HCT116 (cell line): Measurements from ENCODE around the gene SRF. TPM values are rescaled to one million over a fixed set of nuclear protein-coding genes. Genes with fewer than 3 reads are reported as not detected.

ENCODE experiments used
- ATAC-seq: fragments of 200-7000 bp; cut with Tn5 transposase; 2 replicates; pipeline ENCODE4 v1.9.1; 2020; ENCODE audit warnings: mild to moderate bottlenecking, moderate library complexity
- BruUV-seq: library from RNA; stranded (reverse); fragments of 400-500 nt; replicated peaks from 2 replicates; lab custom pipeline; 2021; lab: Mats Ljungman, UMichigan
- CTCF ChIA-PET: fragments of 300-600 bp; sonication (Branson Sonifier 250); formaldehyde crosslinking; loops from one replicate; lab custom pipeline; 2021; ENCODE audit warnings: antibody characterized with exemption; lab: Charles Lee
- POLR2A ChIA-PET: fragments of 300-600, 350-600 bp; sonication (Branson Sonifier 250); formaldehyde crosslinking; loops from one replicate; lab custom pipeline; 2021; ENCODE audit warnings: antibody characterized with exemption; lab: Charles Lee
- RAD21 ChIA-PET, 2 experiments: fragments of 300-600 bp; sonication (Branson Sonifier 250); formaldehyde crosslinking; loops; one replicate each; lab custom pipeline; 2023; ENCODE audit warnings: low total read pairs in 2 of 2; ENCODE audit not compliant: uncharacterized antibody in 2 of 2, unreplicated experiment in 2 of 2, low non-redundant PET in 1 of 2; lab: Charles Lee
- DNase-seq: peaks from one replicate; pipeline ENCODE4 v3.0.0-alpha.2; 2010; ENCODE audit warnings: low read depth, low spot score
- H2AFZ ChIP-seq: fragments of 200-600 bp; shearing (Covaris generic), sonication (generic); 2 replicates; pipeline ENCODE4 v1.6.1; 2017; ENCODE audit warnings: low read depth, mixed run types, mixed read lengths, antibody characterized with exemption, low read length; ENCODE audit not compliant: poor library complexity, severe bottlenecking
- H3K27ac ChIP-seq: 2 replicates; pipeline ENCODE4 v1.5.1; 2012; ENCODE audit warnings: low read depth, low read length
- H3K27me3 ChIP-seq: fragments of 200-600 bp; sonication (generic); 2 replicates; pipeline ENCODE4 v1.6.1; 2016; ENCODE audit warnings: mixed run types, low read length, mixed read lengths; ENCODE audit not compliant: insufficient read depth
- H3K36me3 ChIP-seq, 2 experiments: fragments of 200-500 bp in 1 of 2; fragments of 200-600 bp in 1 of 2; sonication (Bioruptor generic) in 1 of 2; sonication (generic) in 1 of 2; 2 replicates each; pipeline versions ENCODE4 v1.5.1 to v1.6.1; 2014 to 2016; ENCODE audit warnings: low read length in 2 of 2, inconsistent platforms in 1 of 2, mixed read lengths in 1 of 2, mixed run types in 1 of 2; ENCODE audit not compliant: insufficient read depth in 2 of 2, control insufficient read depth in 1 of 2
- H3K4me1 ChIP-seq, 2 experiments: fragments of 200-600 bp in 1 of 2; sonication (generic) in 1 of 2; 2 replicates each; pipeline versions ENCODE4 v1.5.1 to v1.6.1; 2012 to 2017; ENCODE audit warnings: low read length in 2 of 2, inconsistent platforms in 1 of 2, mild to moderate bottlenecking in 1 of 2, mixed read lengths in 1 of 2, mixed run types in 1 of 2, moderate library complexity in 1 of 2; ENCODE audit not compliant: insufficient read depth in 2 of 2, control insufficient read depth in 1 of 2
- H3K4me2 ChIP-seq: fragments of 200-600 bp; sonication (generic); 2 replicates; pipeline ENCODE4 v1.6.1; 2017; ENCODE audit warnings: mixed run types, low read length, mixed read lengths
- H3K4me3 ChIP-seq, 2 experiments: fragments of 200-600 bp in 1 of 2; sonication (generic) in 1 of 2; replicated peaks in 1 of 2; 2 replicates each; pipeline ENCODE4 v1.5.1; 2011 to 2016; ENCODE audit warnings: low read length in 2 of 2, control low read depth in 1 of 2, low read depth in 1 of 2, mild to moderate bottlenecking in 1 of 2, mixed read lengths in 1 of 2, mixed run types in 1 of 2
- H3K79me2 ChIP-seq: fragments of 200-600 bp; sonication (generic); 2 replicates; pipeline ENCODE4 v1.6.1; 2017; ENCODE audit warnings: mild to moderate bottlenecking, mixed run types, low read length, moderate library complexity, mixed read lengths; ENCODE audit not compliant: insufficient read depth
- H3K9ac ChIP-seq: fragments of 200-600 bp; sonication (generic); 2 replicates; pipeline ENCODE4 v1.6.1; 2016; ENCODE audit warnings: low read length, mixed read lengths
- H3K9me2 ChIP-seq: fragments of 200-600 bp; sonication (generic), shearing (Covaris generic); 2 replicates; pipeline ENCODE4 v1.6.1; 2017; ENCODE audit warnings: mixed run types, mild to moderate bottlenecking, moderate library complexity; ENCODE audit not compliant: insufficient read depth
- H3K9me3 ChIP-seq, 2 experiments: fragments of 200-500 bp in 1 of 2; fragments of 200-600 bp in 1 of 2; sonication (Bioruptor generic) in 1 of 2; sonication (generic) in 1 of 2; 2 replicates each; pipeline ENCODE4 v1.6.1; 2014 to 2017; ENCODE audit warnings: low read length in 2 of 2, mixed read lengths in 2 of 2, inconsistent platforms in 1 of 2, low read depth in 1 of 2, mild to moderate bottlenecking in 1 of 2, mixed run types in 1 of 2, moderate library complexity in 1 of 2; ENCODE audit not compliant: control insufficient read depth in 1 of 2, insufficient read depth in 1 of 2
- H4K20me1 ChIP-seq: fragments of 200-600 bp; sonication (generic), shearing (Covaris generic); 2 replicates; pipeline ENCODE4 v1.6.1; 2017; ENCODE audit warnings: mixed run types, mild to moderate bottlenecking, moderate library complexity; ENCODE audit not compliant: insufficient read depth
- CBX3 ChIP-seq: IDR thresholded peaks from 2 replicates; pipeline ENCODE4 v1.6.1; 2012; ENCODE audit warnings: low read depth
- CEBPB ChIP-seq: IDR thresholded peaks from 2 replicates; pipeline ENCODE4 v1.6.1; 2012; ENCODE audit warnings: low read depth
- CTCF ChIP-seq, 3 experiments: fragments of 200-600 bp in 1 of 3; sonication (generic) in 1 of 3; IDR thresholded peaks in 2 of 3; conservative IDR thresholded peaks in 1 of 3; 2 replicates each; pipeline ENCODE4 v1.5.1; 2012 to 2017; ENCODE audit warnings: low read depth in 2 of 3, low read length in 2 of 3, antibody characterized with exemption in 1 of 3, borderline replicate concordance in 1 of 3, control low read depth in 1 of 3, mild to moderate bottlenecking in 1 of 3, mixed read lengths in 1 of 3, mixed run types in 1 of 3, moderate library complexity in 1 of 3; ENCODE audit not compliant: insufficient read depth in 1 of 3
- EGR1 ChIP-seq: IDR thresholded peaks from 2 replicates; pipeline ENCODE4 v1.6.1; 2012; ENCODE audit warnings: low read depth
- ELF1 ChIP-seq: IDR thresholded peaks from 2 replicates; pipeline ENCODE4 v1.6.1; 2012; ENCODE audit warnings: low read depth, borderline replicate concordance
- FOSL1 ChIP-seq: IDR thresholded peaks from 2 replicates; pipeline ENCODE4 v1.6.1; 2012; ENCODE audit warnings: low read depth
- JUND ChIP-seq: IDR thresholded peaks from 2 replicates; pipeline ENCODE4 v1.6.1; 2012
- MAX ChIP-seq: IDR thresholded peaks from 2 replicates; pipeline ENCODE4 v1.6.1; 2012
- POLR2AphosphoS5 ChIP-seq: IDR thresholded peaks from 2 replicates; pipeline ENCODE4 v1.6.1; 2011; ENCODE audit warnings: mild to moderate bottlenecking, low read depth, low read length, moderate library complexity
- REST ChIP-seq: IDR thresholded peaks from 2 replicates; pipeline ENCODE4 v1.6.1; 2012; ENCODE audit warnings: low read depth
- SIN3A ChIP-seq: IDR thresholded peaks from 2 replicates; pipeline ENCODE4 v1.6.1; 2012; ENCODE audit warnings: low read depth
- SRF ChIP-seq: IDR thresholded peaks from 2 replicates; pipeline ENCODE4 v1.6.1; 2012; ENCODE audit warnings: low read depth
- TCF7L2 ChIP-seq: IDR thresholded peaks from 2 replicates; pipeline ENCODE4 v1.7.0; 2011; ENCODE audit warnings: borderline replicate concordance, inconsistent platforms; ENCODE audit not compliant: insufficient read depth, insufficient read length; ENCODE audit errors: extremely low read depth
- ZNF274 ChIP-seq: fragments of 200-500 bp; sonication (Bioruptor generic); IDR thresholded peaks from 2 replicates; pipeline ENCODE4 v1.6.1; 2014; ENCODE audit warnings: mild to moderate bottlenecking, low read depth, low read length, inconsistent platforms
- intact Hi-C: fragments of 100-400 bp; cut with micrococcal nuclease; formaldehyde crosslinking; loops from 2 replicates; pipeline ENCODE4 v1.10.0; 2022
- total RNA-seq: library from RNA; stranded (reverse); gene quantifications from one replicate; pipeline ENCODE4 v1.2.1, GENCODE V29; 2021; ENCODE audit not compliant: unreplicated experiment

Gene SRF
- total RNA-seq, 1 experiment from 2014 or later = 28.1 TPM

- no peak for TF ChIP-seq REST
- TF ChIP-seq ZNF274 = no peak
Observed at GRCh38 chr6:43178951-43179830, 8.1 kb downstream of the SRF start (continued).

GRCh38 chr6:43180058-43180457 is 9.0 kb downstream of the SRF start:
- CTCF ChIA-PET = no interaction called here
- peaks cover 3 to 30% of the 10 kb centered on the region in 2 experiments for H3K4me1 ChIP-seq
- H3K9ac ChIP-seq = no peak overlapping the region
- peaks cover 20% of the 10 kb centered on the region for H3K79me2 ChIP-seq
- ATAC-seq = no peak
- H4K20me1 ChIP-seq = no peaks in the 10 kb centered on the region
- peaks cover 19 to 32% of the 10 kb centered on the region in 2 experiments for H3K36me3 ChIP-seq
- intact Hi-C loops = no loop called here
- DNase-seq = no peak
- RAD21 ChIA-PET = interaction anchor here in 1 of 2 experiments (0.7 kb wide), 1 partner anchor 53 kb away, joined by 5 read pairs; no protein-coding TSS in a partner anchor
- no peaks in the 10 kb centered on the region for H3K9me2 ChIP-seq
- no peak overlapping the region for H3K27ac ChIP-seq
- no peak overlapping the region for H3K4me3 ChIP-seq
- BruUV-seq = no TSS peak
- H3K4me2 ChIP-seq = no peak overlapping the region
- no peaks in the 10 kb centered on the region for H3K27me3 ChIP-seq
- no peaks in the 10 kb centered on the region for H3K9me3 ChIP-seq
- POLR2A ChIA-PET = no interaction called here
- no peak overlapping the region for H2AFZ ChIP-seq
- TF ChIP-seq SIN3A (no peak), MAX (no peak), CTCF (IDR thresholded peaks at IDR 0.05 in 2 of 3, conservative IDR thresholded peaks at IDR 0.05 in 1 of 3; ENCODE audit: borderline replicate concordance in 1 of 3, insufficient read depth in 1 of 3, low read depth in 2 of 3, low read length in 2 of 3) (no peak), ELF1 (no peak), POLR2AphosphoS5 (no peak), REST (no peak), ZNF274 (no peak), CBX3 (no peak), CEBPB (no peak), FOSL1 (no peak), SRF (no peak), EGR1 (no peak), TCF7L2 (no peak), JUND (no peak)
